ENCODE results near the gene DNAH14. TPM values are rescaled to one million over a fixed set of nuclear protein-coding genes. Genes with fewer than 3 reads are reported as not detected.
"Not testable (repeated sequence)": the region's sequence is repeated elsewhere in the genome, so short reads cannot be mapped to it uniquely, and the experiment has no call there.

Gene DNAH14
- total RNA-seq, 1 donor from 2014 or later: 9.2 TPM

DNA sequence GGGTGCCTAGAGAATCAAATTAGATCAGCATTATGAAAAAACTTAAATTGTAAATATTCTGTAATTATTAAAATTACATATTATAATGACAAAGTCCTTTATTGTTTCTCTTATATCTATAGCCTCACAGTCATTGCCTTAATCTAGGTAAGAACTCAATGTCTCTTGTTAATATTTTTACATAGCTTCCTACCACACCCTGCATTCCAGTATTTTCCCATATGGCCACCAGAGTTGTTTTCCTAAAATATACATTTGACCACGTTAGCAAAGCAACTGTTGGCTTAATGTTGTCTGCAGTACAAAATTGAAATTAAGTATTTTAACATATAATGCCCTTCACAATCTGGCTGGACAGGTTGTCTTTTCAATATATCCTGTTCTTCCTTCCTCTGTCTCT is 230.3 kb downstream of the DNAH14 start:
- no peak for DNase-seq

DNA sequence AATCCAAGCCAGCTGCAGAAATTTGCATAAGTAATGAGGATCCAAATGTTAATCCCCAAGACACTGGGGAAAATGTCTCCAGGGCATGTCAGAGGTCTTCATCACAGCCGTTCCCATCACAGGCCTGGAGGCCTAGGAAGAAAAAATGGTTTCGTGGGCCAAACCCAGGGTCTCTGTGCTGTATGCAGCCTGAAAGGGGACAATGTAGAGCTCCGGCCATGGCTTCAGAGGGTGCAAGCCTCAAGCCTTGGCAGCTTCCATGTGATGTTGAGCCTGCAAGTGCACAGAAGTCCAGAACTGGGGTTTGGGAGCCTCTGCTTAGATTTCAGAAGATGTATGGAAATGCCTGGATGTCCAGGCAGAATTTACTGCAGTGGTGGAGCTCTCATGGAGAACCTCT is 247.9 kb downstream of the DNAH14 start:
- DNase-seq: not testable (repeated sequence)

DNA sequence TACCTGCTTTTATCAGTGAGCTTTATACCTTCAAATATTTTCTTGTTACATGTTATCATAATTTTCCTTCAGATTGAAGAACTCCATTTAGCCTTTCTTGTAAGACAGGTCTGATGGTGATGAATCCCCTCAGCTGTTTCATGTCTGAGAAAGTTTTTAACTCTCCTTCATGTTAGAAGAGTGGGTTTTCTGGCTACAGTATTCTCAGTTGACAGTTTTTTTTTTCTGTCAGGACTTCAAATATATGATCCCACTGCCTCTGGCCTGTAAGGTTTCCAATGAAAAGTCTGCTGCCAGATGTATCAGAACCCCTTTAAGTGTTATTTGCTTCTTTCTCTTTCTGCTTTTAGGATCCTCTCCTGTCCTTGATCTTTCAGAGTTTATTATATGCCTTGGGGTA is 250.2 kb downstream of the DNAH14 start:
- DNase-seq: no peak

DNA sequence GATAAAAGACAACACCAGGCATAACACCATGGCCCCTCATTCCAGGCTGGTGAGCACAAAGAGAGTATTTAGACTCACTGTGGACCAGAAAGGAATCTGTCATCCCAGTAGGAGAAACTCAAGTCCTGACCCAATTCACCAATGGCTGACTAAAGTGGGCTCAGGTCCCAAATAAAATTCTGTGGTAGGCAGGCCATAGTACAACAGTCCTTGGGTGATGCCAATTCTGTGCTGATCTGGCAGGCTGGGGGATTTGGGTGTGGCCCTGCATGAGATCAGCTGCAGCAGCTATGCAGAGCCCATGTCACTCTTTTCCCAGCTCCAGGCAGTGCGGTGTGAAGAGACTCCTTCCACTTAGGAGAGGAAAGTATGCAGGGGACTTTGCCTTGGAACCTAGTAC is 253.2 kb downstream of the DNAH14 start:
- no peak for DNase-seq

DNA sequence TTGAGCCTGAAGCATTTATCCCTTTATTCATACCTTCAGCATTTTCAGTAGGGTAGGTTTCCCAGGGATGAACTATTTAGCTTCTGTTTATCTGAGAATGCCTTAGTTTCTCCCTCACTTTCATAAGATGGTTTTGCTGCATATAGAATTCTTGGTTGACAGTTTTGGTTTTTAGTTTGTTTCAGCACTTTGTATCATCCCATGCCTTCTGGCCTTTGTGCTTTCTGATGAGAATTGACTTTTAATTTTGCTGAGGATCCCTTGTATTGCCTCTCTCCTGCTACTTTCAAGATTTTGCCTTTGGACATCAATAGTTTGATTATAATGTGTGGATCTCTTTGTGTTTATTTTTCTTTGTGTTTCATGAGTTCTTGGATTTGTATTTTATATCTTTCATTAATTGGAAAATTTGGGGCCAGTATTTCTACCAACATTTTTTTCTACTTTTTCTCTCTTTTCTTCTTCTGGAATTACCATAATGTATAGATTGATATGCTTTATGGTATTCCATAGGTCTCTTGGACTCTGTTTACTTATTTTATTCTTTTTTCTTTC is 261.8 kb downstream of the DNAH14 start:
- DNase-seq: no peak

DNA sequence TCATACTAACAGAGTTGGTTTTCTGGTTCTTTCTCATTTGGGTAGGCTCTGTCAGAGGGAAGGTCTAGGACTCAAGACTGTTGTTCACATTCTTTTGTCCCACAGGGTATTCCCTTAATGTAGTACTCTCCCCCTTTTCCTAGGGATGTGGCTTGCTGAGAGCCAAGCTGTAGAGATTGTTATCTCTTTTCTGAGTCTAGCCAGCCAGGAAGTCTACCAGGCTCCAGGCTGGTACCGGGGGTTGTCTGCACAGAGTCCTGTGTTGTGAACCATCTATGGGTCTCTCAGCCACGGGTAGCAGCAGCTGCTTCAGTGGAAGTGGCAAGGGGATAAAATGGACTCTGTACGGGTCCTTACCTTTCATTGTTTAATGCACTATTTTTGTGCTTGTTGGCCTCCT is 272.0 kb downstream of the DNAH14 start:
- no peak for DNase-seq

DNA sequence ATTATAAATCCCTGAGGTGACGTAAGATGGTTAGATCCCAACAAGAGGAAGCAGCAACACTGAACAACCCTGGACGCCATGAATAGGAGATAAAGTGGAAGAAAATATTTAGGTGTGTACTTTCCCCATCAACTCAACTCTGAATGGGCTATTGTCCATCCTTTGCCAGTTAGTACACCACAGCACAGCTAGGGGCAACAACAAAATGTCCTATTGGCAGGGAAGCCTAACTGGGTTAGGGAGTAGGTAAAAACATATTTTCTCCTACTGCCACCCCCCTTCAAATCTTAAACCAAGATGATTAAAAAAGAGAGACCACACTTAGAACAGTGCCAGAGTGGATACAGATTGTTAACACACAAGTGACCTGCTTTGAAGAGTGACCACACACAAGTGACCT is 278.3 kb downstream of the DNAH14 start:
- DNase-seq: no peak

DNA sequence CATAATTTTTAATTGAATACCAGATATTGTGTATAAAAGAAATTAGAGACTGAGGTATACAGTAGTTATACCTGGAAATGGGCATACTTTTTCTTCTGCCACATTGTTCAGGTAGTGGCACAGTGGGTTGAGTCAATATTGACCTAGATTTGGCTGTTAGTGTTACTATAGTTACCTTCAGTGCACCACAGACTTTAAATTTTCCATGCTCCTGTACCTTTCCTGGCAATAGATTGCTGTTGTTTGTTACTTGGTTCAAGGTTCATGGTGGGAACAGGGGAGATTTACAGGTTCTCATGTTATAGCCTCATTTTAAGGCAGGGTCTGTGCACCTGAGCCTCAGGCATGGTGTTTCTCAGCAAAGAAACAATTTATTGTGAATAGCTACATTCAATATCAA is 279.7 kb downstream of the DNAH14 start:
- no peak for DNase-seq

DNA sequence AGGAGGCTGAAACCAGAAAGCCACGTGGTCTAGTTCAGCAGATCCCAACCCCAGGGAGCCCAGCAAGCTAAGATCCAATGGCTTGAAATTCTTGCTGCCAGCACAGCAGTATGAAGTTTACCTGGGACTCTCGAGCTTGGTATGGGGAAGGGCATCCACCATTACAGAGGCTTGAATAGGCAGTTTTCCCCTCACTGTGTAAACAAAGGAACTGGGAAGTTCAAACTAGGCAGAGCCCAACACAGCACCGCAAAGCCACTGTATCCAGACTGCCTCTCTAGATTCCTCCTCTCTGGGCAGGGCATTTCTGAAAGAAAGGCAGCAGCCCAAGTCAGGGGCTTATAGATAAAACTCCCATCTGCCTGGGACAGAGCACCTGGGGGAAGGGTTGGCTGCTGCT is 280.7 kb downstream of the DNAH14 start:
- DNase-seq: not testable (repeated sequence)

DNA sequence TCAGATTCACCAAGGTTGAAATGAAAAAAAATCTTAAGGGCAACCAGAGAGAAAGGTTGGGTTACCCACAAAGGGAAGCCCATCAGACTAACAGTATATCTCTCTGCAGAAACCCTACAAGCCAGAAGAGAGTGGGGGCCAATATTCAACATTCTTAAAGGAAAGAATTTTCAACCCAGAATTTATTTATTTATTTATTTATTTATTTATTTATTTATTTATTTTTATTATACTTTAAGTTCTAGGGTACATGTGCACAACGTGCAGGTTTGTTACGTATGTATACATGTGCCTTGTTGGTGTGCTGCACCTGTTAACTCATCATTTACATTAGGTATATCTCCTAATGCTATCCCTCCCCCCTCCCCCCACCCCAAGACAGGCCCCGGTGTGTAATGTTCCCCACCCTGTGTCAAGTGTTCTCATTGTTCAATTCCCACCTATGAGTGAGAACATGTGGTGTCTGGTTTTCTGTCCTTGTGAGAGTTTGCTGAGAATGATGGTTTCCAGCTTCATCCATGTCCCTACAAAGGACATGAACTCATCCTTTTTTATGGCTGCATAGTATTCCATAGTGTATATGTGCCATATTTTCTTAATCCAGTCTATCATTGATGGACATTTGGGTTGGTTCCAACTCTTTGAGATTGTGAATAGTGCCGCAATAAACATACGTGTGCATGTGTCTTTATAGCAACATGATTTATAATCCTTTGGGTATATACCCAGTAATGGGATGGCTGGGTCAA is 282.4 kb downstream of the DNAH14 start:
- DNase-seq: not testable (repeated sequence)

DNA sequence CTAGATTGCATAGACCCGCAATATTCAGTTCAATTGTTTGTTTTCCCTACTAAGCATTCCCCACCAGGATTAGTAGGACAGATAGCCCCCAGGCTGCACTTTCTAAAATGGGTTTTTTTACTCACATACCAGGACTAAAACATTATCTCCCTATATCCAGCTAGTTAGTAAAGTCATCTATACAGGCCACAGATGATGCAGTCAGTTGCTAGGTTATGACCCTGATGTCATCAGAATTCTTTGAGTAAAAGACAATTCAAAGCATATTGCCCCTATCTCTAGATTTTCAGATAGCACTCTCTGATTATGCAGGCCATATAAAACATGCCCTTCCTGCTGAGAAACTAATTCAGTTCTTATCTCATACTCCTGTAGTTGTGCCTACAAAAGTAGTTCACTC is 294.8 kb downstream of the DNAH14 start:
- DNase-seq: no peak

DNA sequence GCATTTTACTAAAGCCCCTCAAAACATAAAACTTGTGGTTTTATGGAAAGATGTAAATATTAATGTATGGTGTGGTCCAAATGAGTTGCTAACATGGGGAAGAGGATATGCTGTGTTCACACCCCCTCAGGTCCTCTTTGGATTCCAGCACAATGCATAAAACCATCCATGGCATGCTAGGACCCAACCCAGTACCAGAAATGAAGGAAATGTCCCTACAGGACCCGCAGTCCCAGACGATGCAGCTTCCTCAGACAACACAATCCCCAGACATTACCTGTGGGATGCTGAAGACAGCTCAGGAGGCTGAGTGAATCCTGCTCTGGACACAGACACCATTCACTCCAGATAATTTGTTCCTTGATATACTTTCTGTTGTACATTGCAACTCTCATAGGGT is 296.2 kb downstream of the DNAH14 start:
- DNase-seq: no peak

DNA sequence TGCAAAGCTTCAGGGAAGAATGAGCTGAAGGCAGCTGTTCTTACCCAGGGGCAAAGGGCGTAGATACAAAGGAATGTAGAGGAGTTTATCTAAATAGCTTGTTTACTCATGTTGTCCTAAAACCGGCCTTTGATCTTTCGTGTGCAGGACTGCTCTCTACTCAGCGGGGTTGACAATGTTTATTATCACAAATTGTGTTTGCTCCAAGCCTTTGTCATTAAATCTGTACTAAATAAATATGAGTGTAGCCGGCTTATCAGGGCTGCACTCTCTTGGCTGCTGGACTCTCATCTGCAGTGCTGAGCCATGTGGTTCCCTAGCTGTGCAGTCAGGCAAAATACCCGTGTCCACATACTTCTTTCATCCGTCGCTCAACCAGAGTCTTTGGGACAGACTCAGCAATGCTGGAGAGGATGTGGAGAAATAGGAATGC is 299.4 kb downstream of the DNAH14 start:
- DNase-seq: no peak

DNA sequence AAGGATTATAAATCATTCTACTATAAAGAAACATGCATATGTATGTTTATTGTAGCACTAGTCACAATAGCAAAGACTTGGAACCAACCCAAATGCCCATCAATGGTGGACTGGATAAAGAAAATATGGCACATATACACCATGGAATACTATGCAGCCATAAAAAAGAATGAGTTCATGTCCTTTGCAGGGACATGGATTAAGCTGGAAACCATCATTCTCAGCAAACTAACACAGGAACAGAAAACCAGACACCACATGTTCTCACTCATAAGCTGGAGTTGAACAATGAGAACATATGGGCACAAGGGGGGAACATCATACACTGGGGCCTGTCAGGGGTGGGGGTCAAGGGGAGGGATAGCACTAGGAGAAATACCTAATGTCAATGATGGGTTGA is 300.0 kb downstream of the DNAH14 start:
- not testable (repeated sequence) for DNase-seq

DNA sequence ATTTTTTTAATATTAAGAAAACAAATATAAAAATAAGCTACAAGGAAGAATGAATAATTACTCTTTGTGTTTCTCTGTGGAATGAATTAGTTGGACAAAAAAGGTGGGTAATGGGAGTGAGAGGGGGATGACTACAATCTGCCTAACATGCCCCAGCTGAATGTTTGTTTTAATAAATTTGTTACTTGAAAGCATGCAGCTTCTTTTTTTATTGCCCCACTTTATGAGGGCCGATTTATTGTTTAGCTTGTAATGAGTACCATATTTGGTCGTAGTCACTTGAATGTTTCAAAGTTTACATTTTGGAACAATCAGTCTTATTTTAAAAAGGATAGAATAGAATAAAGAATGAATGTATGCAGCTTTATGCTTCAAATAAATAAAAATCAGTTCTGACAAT is 301.0 kb downstream of the DNAH14 start:
- no peak for DNase-seq

DNA sequence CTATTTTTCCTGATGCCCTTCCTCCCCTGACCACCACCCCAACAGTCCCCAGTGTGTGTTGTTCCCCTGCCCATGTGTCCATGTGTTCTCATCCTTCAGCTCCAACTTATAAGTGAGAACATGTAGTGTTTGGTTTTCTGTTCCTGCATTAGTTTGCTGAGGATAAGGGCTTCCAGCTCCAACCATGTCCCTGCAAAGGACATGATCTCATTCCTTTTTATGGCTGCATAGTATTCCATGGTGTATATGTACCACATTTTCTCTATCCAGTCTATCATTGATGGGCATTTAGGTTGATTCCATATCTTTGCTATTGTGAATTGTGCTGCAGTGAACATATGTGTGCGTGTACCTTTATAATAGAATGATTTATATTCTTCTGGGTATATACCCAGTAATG is 303.5 kb downstream of the DNAH14 start:
- DNase-seq: not testable (repeated sequence)

DNA sequence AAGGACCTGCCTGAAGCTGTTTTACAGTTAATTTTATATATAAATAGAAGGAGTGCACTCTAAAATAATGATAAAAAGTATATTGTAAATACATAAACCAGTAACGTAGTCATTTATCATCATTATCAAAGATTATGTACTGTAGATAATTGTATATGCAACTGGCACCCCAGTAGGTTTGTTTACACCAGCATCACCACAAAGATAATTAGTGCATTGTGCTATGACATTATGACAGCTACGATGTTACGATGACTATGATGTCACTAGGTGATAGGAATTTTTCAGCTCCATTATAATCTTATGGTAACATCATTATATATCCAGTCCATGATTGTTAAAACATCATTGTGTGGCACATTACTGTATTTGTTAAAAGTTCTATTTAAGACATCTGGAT is 313.1 kb downstream of the DNAH14 start:
- DNase-seq: no peak

DNA sequence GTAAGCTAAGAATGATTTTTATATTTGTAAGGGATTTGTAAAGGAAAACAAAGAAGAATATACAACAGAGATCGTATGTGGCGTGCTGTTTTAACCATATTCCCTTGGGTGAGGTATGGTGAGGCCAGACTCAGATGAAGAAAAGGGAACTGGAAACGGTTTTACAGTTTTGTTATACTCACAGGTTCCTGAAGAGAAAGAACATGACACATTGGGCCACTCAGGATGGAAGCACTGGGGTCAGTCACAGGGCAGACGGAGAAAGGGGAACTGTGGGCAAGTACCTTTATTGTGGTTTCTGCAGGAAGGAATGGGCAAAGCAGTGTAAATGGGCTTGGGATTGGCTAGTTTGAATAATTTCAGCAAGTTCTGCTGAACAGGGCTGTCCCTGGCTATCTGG is 321.0 kb downstream of the DNAH14 start:
- DNase-seq: no peak

DNA sequence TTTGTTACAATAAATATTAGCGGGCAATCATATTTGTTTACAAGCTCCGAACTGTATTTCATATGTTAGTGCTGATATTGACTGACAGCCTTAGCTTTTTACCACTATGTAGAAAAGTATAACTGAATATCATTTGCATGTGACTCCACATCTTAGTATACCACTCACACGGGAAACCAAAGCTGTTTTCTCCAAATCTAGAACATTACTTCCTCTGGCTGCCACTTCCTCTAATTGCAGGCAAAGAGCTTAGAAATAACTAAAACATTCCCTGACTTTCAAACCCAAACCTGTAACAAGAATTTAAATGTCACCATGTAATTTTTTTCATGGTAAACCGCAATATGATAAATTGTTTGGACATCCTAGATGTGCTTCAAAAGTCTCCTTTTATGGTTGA is 323.7 kb downstream of the DNAH14 start:
- no peak for DNase-seq

DNA sequence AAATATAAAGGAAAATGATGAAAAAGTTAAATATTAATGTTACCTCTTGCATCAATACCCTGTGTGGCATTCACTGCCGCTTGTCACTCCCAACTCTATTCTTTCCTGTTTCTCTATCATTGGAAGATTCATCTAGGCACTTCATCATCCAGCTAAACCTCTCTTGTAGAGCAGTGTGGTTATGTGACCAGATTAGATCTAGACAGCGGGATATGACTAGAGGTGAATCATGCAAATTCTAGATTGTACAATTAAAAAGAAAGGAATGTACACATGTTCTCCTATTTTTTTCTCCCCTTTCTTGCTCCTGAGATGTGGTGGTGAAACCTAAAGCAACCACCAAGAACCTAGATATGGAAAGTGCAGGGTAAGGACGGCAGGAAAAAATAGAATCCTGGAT is 324.3 kb downstream of the DNAH14 start:
- no peak for DNase-seq

DNA sequence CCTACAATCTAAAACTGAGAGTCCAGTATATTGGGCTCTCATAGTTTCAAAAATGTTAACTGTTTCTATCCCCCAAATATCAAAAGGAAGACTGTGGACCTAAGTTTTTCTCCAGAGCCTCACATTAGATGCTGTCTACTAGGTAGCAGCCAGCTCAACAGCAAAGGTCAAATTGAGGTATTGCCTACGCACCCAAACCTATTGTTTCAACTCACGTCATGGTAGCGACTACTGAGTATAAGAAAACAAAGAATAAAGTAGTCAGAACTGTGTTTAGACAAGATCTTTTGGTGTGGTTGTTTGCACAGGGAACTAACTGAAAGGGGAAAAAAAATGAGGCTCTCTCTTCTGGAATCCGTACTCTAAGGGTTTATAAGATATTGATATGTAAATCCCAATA is 325.2 kb downstream of the DNAH14 start:
- DNase-seq: no peak

DNA sequence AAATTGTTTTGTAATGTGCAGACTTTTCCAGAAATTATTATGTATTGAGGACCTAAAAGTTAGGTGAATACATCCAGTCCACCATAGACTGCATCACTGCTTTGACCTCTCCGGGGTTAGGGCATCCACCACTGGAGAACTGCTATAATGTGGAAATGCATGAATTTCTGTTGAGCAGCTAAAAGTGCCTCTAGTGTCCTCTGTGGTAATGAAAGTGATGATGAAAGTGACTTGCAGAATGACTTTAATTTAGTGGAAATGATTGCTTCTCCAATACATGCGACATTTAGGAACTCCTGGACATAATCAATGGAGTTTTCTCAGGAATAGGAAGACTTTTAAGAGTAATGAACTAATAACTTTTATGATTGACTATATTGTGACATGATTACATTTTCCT is 327.6 kb downstream of the DNAH14 start:
- no peak for DNase-seq

DNA sequence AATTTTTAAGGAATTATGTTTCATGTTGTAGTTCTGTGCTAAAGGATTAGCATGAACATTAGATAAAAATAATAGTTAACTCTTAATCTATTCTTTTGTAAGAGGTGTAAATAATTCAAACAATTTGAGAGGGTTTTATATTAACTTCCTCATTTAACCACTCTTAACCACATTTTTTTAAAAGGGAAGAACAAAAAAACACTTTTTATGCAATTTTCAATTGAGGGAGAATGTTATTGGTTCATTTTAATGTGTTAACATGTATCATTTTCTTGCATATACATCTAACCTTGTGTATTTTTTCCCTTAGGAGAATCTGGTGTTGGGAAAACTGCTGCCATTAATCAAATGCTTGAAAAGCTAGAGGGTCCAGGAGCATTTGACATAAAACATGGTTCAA is 329.3 kb downstream of the DNAH14 start:
- no peak for DNase-seq

DNA sequence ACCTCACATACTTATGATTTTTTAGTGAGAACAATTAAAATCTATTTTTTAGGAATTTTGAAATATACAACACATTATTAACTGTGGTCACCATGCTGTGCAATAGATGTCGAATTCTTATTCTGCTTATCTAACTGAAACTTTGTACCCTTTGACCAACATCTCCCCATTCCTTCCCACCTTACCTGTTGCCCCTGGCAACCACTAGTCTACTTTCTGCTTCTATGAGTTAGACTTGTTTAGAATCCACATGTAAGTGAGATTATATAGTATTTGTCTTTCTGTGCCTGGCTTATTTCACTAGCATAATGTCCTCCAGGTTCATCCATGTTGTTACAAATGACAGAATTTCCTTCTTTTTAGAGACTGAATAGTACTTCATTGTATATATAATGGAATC is 330.1 kb downstream of the DNAH14 start:
- no peak for DNase-seq

DNA sequence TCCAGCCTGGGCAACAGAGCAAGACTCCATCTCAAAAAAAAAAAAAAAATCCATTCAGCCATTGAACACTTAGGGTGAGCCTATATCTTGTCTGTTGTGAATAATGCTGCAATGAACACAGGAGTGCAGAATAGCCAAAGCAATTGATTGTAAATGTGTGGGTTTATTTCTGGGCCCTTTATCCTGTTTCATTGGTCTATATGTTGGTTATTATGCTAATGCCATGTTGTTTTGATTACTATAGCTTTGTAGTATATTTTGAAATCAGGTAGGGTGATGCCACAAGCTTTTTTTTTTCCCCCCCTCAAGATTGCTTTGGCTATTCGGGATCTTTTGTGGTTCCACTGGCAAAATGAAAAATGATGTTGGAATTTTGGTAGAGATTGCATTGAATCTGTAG is 330.8 kb downstream of the DNAH14 start:
- DNase-seq: no peak

Measured in dermis blood vessel endothelial cell (primary cell).